GM18951 (cell line): ENCODE measurements around the gene COL15A1.

Source experiments
- POLR2A ChIP-seq: IDR thresholded peaks from 4 replicates; pipeline ENCODE4 v1.6.1; 2011; ENCODE audit warnings: mild to moderate bottlenecking; ENCODE audit not compliant: insufficient read length, insufficient read depth; ENCODE audit errors: extremely low read depth
- in situ Hi-C: fragments of 300-500 bp; cut with MboI; formaldehyde crosslinking; loops from one replicate; pipeline ENCODE4 v1.12.0; 2022; ENCODE audit warnings: low sequenced_read_pairs, mixed read lengths, inconsistent platforms; ENCODE audit not compliant: unreplicated experiment

The COL15A1 gene

GRCh38 chr9:98961513-98962180, 17.9 kb downstream of the COL15A1 start:
- TF ChIP-seq POLR2A, result no peak
- in situ Hi-C loops, result loop anchor here (10.0 kb wide), 1 partner anchor 107 kb away; no protein-coding TSS in a partner anchor

- TF ChIP-seq POLR2A, result no peak
- in situ Hi-C loops, result loop anchor here (10.0 kb wide), 1 partner anchor 107 kb away; no protein-coding TSS in a partner anchor
These were observed 18.5 kb downstream of the COL15A1 start for GRCh38 chr9:98962181-98962560.

- TF ChIP-seq POLR2A, result no peak
- in situ Hi-C loops, result loop anchor here (10.0 kb wide), 1 partner anchor 108 kb away; no protein-coding TSS in a partner anchor
These were observed 19.2 kb downstream of the COL15A1 start for GRCh38 chr9:98962861-98963260.

DNA sequence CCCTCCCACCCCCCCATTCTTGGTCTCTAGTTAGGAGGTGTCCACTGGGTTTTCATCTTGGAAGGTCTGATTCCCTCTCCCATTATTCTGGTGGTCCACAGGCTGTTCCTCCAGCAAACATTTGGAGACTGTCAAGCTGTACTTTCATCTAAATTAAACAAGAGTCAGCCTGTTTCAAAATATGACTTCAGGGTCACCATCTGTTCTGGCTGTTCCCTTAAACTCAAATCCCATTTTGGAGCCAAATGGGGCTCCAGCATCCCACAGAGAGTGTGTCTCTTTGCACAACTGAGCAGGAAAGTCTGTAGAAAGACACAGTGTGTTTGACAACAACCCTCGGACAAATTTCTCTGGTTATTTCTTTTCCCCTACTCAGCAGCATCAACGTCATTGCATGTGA, 20.5 kb downstream of the COL15A1 start:
- TF ChIP-seq POLR2A, result no peak
- in situ Hi-C loops, result loop anchor here (10.0 kb wide), 1 partner anchor 109 kb away; no protein-coding TSS in a partner anchor

- in situ Hi-C loops, result loop anchor here (10.0 kb wide), 1 partner anchor 110 kb away; no protein-coding TSS in a partner anchor
These were observed 21.2 kb downstream of the COL15A1 start for GRCh38 chr9:98964911-98965336.

GRCh38 chr9:98966676-98967075, 23.0 kb downstream of the COL15A1 start:
- in situ Hi-C loops, result loop anchor here (10.0 kb wide), 1 partner anchor 112 kb away; no protein-coding TSS in a partner anchor
- no peak for TF ChIP-seq POLR2A

More at GRCh38 chr9:98964911-98965336, 21.2 kb downstream of the COL15A1 start:
- no peak for TF ChIP-seq POLR2A

DNA sequence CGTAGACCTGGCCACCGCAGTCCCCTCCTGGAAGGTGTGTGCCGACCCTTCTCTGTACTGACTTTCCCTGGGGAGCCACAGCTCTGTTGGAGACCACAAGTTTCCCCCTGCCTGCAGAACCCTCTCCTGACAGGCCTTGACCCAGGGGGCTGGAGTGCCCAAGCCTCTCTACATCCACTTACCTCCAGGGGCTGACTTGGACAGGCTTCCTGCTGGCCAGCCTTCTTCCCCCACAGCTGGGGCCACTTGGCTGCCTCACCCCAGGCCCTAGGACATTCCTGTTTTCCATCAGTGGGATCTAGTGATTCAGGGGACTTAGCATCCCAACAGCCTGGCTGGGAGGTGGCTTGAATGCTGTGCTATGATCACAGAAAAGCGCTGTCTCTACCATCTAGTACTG, 23.6 kb downstream of the COL15A1 start:
- in situ Hi-C loops, result loop anchor here (10.0 kb wide), 1 partner anchor 112 kb away; no protein-coding TSS in a partner anchor
- no peak for TF ChIP-seq POLR2A

GRCh38 chr9:98967680-98968079, 24.0 kb downstream of the COL15A1 start:
- in situ Hi-C loops, result loop anchor here (10.0 kb wide), 1 partner anchor 113 kb away; no protein-coding TSS in a partner anchor
- no peak for TF ChIP-seq POLR2A

DNA sequence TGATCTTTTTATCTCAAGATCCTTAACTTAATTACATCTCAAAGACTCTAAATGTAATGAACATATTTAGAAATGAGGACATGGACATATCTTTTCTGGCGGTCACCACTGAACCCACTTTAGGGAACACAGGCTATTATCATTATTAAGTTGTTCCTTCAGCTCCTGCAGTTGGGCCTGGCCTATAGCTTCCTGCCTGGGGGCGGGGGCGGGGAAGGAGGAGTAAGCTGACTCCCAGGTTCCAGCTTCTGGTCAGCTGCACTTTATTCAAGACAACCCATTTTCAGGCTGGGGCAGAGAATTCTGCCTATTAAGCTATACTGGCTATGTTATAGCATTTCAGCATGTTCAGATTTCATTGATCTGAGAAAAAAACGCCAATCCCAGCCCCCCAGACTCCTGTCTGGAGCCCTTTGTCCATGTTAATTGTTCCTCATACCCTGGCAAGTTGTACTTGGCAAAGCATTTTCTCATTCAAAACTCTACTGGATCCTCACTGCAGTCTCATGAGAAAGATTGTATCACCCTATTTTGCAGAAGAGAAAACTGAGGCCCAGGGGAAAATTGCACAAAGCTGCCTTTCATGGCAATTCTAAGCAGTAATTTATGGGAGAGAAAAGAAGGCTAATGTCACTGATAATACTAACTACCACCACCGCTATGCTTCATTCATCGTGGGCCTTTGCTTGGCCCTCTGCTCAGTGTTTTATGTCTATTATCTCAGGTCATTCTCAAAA, 25.1 kb downstream of the COL15A1 start:
- TF ChIP-seq POLR2A, result no peak
- in situ Hi-C loops, result loop anchor here (10.0 kb wide), 1 partner anchor 114 kb away; no protein-coding TSS in a partner anchor

GRCh38 chr9:98970532-98971041, 26.9 kb downstream of the COL15A1 start:
- in situ Hi-C loops, result no loop called here
- TF ChIP-seq POLR2A, result no peak

GRCh38 chr9:98971168-98971914, 27.6 kb downstream of the COL15A1 start:
- in situ Hi-C loops, result no loop called here
- TF ChIP-seq POLR2A, result no peak

GRCh38 chr9:98971915-98972223, 28.2 kb downstream of the COL15A1 start:
- in situ Hi-C loops, result no loop called here
- no peak for TF ChIP-seq POLR2A

DNA sequence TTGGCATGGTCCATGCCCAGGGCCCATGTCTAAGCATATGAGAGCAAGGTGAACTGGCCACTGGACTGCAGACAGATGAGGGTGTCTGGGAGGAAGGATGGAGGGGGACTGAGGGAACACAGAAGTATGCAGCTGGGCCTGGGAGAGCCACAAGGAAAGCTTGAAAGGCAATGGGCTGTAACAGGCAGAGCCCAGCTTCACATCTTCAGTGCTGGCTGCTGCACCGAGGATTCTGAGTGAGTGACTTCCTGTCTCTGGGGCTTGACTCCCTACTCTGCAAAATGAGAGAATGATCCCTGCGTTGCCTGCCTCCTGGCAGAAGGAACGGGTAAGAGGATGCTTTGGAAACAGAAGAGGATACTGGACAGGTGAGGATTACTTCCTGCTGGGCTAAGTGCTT, 29.0 kb downstream of the COL15A1 start:
- in situ Hi-C loops, result no loop called here
- no peak for TF ChIP-seq POLR2A
